ENCODE results near the gene SMAD5.

Gene SMAD5

DNA sequence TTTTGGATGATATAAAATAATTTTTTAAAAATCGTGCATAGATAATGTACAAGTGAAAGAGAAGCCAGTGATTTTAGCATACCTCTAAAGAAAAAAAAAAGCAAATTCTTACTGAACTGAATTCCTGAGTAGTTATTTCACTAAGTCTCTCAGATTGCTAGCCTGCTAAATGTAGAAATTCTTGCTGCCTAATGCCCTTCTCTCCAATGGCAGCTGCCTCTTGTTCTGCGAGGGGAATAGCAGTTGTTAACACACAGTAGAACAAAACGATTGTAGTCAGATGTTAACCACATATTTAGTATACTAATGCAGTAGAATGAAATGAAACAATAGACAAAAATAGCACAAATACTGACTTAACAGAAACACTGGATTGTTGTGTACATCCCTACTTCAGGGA is 26.8 kb downstream of the SMAD5 start:
- no peak for FAIRE-seq

DNA sequence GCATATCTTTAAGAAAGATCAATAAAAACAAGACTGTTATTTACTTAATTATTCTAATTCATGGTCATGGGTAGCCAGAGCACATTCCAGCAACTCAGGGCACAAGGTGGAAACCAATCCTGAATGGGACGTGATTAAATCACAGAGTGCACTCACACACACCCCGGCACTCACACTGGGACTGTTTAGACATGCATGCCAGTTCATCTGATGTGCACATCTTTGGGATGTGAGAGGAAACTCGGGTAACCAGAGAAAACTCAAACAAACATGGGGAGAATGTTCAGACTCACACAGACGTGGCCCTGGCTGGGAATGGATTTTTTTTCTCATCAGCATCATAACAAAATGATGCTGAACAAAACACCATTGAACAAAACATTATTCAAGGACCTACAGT is 29.4 kb downstream of the SMAD5 start:
- FAIRE-seq, result no peak

DNA sequence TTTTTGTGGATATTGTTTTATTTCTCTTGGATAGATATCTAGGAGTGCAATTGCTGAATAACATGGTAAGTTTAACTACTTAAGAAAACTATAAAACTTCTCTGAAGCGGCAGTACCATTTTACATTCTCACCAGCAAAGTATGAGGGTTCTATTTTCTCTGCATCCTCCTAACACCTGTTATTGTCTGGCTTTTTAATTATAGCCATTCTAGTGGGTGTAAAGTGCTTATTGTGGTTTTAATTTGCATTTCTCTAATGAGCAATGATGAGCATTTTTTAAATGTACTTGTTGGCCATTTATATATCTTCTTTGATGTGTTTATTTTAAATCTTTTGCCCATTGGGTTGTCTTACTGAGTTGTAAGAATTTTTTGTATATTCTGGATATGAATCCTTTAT is 31.6 kb downstream of the SMAD5 start:
- FAIRE-seq, result peak; percentile 72

DNA sequence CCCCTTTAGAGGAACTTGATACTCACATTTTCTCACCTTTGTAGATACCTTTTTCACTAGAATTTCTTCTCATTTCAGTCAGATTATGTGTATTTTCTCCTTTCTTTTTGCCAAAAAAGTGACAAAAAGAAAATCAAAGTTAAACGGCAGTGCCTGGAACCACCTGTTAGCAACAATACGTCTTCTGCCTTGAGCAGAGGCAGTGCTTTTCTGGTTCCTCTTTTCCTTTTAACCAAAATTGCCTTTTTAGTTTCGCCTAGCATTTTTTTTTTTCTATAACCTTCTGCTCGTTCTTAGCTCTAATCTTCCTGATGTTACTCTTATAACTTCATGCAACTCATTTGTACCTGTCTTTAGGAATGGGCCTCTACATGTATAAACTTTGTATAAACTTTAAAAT is 34.3 kb downstream of the SMAD5 start:
- FAIRE-seq, result no peak

DNA sequence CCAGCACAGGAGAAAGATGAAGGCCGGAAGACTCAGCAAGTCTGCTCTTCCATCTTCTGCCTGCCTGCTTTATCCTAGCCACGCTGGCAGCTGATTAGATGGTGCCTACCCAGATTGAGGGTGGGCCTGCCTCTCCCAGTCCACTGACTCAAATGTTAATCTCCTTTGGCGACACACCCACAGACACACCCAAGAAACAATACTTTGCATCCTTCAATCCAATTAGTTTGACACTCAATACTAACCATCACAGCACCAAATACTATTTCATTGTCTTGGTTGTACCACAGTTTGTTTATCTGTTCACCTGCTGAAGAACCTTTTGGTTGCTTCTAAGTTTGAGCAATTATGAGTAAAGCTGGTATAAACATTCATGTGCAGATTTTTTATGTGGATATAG is 36.6 kb downstream of the SMAD5 start:
- FAIRE-seq, result no peak

DNA sequence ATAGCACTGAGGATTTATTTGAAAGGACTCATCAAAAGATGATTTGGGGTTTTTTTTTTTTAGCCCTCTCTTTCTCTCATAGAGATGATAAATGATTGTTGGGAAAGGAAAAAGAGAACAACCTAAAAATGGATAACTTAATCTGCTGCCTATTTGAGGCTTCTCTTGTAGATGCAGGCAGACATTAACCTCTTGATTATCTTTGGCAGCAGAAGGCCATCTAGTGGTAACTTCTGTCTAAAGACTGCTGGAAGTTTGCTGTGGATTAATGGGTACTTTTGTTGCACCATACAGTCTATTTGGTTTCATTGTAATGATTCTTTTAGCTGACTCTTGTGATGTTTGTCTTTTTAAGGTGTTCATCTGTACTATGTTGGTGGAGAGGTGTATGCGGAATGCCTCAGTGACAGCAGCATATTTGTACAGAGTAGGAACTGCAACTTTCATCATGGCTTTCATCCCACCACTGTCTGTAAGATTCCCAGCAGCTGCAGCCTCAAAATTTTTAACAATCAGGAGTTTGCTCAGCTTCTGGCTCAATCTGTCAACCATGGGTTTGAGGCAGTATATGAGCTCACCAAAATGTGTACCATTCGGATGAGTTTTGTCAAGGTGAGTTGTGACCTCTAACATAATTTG is 41.5 kb downstream of the SMAD5 start:
- peak; percentile 96 for FAIRE-seq

DNA sequence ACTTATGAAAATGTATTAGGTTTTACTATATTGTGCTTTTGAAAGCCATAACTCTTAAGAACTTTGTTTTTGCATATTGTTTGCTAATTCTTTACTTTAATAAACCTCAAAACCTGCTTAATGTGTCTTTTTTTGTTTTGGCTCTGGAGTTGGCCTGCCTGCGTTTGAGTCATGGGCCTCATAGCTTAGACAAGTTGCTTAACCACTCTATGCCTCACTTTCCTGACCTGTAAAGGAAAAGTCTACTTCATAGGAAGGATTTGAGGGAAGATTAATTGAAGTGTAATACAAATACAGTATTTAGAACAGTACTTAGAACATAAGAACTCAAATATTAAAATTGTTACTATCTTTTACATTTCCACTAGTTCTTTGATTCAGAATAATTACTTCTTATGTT is 50.0 kb downstream of the SMAD5 start:
- FAIRE-seq, result no peak

DNA sequence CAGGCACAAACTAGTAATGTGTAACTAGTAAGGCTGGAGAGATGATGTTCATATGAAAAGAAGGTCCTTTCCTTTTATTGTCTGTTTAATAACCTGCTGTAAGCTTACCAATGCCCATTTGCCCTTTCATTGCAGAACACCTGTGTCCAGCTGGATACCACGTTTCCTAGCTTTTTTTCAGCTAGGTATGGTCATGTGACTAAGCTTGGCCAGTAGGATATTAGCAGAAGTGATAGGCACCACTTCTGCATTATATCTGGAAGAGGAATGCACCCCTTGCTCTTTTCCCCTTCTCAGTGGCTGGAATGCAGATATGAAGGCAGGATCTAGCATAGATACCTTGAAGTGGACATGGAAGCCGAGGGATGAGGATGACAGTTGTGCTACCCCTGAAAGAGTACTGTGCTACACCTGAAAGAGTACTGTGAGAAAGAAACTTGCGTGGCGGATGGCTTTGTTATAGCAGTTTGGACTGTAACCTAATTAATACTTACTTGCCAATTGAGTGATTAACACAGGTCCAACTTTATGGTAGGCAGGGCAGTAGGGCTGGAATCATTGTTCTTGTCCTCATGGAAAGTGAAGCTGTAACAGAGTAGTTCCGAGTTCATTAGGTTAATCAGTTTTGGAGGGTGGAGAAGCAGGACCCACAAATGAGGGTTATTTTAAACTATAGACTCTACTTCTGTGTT is 53.5 kb downstream of the SMAD5 start:
- no peak for FAIRE-seq

DNA sequence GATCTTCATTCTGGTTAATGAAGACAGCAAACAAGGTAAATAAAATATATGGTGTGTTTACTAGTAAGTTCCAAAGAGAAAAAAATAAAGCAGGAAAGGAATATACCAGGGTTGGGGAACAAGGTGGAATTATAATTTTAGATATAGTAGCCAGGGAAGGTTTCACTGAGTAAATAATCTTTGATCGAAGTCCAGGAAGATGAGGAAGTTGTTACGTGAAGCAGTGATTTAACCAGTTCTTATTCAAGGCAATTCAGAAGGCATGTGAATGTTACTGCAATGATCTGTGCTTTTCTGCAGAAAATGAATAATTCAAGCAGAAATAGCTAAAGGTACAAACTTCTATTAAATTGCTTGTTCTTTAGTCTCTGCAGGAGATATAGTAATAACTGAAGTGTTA is 54.2 kb downstream of the SMAD5 start:
- FAIRE-seq, result no peak

DNA sequence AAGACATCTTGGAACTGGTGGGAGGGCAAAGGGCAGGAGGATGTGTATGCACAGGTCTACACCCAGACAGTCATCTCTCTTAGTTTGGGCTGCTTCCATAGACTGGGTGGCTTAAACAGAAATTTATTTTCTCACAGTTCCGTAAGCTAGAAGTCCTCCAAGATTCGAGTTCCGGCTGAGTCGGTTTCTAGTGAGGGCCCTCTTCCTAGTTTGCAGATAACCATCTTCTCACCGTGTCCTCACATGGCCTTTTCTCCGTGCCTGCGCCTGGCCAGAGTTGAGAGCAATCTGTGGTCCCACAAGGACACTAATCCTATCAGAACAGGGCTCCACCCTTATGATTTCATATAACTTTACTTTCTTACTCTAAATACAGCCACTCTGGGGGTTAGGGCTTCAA is 56.2 kb downstream of the SMAD5 start:
- no peak for FAIRE-seq

DNA sequence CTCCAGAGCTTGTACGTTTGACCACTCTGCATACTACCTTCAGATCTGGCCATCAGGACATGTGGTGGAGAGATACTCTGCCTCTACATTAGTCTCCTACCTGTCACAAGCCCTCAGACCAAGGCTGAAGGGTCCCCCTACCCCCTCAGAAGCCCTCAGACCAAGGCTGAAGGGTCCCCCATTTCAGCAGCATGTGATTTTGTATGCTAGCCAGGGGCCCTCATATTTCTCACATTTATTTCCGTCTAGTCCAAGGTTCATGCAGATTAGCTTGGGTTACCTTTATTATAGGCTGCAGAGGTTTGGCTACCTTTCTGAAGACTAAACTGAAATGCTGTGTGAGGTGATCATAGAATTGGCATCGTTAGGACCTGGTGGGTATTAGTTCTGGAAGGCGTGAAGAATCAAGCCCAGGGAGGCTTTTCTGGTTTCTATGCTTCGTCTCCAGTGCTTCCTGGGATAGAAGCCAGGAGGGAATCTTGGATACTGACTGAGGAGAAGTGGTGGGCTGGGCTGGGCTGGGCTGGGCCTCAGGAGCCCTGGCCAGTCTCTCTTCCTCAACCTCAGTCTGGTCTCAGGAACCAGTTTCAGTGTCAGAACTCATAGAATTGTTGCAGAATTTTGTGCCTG is 57.6 kb downstream of the SMAD5 start:
- FAIRE-seq, result no peak

DNA sequence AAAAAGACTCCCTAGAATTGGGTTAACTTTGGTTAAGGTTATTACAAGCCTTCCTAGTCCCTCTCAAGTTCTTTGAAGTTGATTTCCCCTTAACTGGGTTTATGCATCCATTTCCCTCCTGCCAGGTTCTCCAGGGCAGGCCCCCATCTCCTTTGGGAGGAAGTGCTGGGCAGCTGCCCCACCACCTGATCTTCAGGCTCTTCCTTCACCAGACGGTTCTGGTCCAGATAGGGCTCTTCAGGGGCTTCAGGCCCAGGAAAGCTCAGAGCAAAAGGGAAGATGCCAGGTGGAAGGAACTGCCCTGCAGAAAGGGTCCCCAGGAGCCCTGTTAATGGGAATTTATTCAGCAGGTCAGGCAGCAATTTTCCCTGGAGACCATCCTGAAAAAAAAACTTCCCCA is 58.3 kb downstream of the SMAD5 start:
- FAIRE-seq, result no peak

DNA sequence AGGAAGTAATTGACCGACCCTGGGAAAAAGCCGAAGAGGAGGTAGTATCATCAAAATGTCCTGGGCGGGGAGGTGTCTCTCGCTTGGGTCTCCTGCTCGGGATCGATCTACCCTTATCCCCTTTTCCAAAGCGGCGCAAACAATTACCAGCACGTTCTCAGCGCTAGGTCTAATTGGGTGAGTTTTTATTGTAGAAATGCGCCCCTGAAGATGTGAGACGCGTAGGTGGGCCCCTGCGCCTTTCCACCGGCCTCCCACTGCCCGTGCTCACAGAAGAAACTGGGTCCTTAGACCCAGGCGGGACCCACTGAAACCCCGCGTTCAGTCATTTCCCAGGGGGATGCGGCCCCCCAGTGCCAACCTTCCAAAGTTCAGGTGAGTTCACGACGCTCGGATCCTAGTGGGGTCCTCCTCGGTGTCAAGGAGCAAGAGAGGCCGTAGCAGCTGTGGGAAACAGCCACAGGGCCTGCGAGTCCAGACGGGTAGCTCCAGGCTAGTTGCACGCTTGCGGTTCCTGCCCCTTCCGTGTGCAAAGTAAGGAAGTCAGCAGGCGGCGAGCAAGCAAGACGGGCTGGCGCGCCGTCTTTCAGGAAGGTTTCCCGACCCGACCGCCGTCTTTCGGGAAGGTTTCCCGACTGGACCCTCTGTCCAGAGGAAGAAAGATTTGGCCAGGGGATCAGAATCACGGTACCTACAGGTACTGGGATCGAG is 58.8 kb downstream of the SMAD5 start:
- FAIRE-seq, result no peak

DNA sequence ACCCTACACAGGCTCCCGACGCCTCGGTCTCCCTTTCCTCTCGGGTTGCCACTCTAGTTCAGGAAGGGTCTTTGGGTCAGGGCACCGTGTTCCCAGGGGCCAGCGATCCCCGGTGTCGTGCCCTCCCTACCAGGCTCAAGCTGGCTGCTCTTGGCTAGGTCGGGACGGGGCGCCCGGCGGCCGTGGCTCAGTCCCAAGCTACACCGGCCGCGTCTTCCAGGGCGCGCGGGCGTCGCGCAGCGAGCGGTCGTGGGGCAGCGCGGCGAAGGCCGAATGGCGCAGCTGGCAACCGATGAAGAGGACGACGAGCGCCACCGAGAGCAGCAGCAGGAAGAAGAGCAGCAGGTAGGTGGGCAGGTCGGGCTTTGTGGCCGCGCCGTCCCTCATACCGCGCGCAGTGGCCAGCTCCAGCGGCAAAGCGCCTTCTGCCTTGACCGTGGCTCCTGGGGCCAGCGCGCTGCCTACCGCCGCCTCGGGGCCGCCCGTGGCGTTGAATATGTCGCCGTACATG is 59.4 kb downstream of the SMAD5 start:
- FAIRE-seq, result no peak

DNA sequence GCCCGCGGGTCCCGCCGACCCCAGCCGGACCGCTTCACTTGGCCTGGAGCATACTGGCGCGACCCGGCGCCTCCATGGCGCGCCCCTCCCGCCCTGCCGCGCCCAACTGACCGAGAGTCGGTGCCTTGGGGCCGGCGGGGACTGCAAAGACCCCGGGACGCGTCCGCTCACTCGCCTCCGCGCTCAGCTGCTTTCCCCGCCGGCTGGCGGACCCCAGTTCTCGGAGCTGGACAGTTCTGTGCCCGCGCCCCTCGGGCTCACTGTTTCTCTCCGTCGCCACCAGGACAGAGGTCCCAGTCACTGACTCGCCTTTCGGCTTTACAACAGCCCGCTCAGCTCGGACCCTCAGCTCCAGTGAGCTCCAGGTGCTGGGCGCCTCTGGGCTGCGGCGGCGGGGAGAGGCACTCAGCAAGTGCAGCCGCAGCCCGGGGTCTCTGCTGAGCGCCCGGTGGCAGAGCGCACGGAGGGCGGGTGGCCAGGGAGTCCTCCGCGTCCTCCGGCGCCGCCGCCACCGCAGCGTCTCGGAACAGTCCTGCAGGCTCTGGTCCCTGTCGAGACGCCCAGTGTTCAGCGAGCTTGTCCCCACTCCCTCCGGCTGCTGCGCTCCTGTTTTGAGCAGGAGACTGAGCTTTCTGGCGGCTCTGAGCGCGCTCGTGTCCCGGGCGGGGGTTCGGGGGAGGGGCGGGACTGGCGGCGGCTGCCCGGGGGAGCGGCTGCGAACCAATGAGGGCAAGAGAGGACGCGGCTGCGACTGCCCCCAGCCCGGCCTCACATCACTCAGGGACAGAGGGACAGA is 60.1 kb downstream of the SMAD5 start, which contains the start of gene SMIM32:
SMIM32 (minus strand) TSS at position 637 of the 796 bp plus-strand sequence. CDS start 638 bp downstream, outside the sequence.
- no peak for FAIRE-seq

DNA sequence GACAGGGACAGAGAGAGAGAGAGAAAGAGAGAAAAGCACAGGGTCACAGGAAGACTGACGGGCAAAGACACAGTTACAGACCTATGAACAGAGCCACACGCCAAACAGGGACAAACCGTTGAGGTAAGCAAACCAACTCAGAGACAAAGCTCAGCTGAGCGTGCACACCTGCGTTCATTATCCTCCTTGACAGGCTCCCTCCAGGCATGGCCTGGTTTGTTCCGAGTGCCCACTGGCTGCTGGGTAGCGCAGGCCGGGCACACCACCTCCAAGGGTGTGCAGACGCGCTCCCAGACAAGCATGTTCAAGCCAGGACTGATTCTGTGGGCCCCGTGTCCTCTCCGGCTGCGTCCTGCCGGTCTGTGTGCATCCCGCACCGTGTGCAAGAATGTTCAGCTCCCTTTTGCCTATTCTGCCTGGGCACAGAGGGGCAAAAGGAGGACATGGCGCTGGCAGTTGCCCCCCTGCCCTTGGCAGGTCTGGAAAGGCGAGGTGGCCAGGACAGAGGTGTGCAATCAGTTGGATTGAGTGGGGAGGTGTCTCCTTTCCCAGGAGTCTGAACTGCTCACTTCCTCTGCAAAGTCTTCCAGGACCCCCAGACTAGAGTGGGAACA is 60.8 kb downstream of the SMAD5 start:
- no peak for FAIRE-seq

DNA sequence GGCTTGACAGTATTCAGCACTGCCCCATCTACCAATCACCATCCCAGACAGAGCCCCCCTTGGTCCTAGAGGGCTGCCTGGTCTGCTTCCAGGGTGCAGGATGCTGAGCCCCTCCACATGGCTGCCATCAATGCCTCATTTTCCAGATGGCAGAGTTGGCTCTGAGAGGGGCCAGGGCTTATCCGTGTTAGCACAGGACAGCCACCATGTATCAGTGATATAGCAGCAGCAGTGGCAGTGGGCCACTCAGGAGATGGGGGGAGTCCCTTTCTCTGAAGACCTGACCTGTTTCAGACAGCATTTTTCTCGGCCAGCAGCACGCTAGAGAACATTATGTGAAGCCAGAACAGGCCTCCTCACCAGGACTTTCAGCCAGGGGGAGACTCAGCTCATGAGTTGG is 61.9 kb downstream of the SMAD5 start:
- no peak for FAIRE-seq

DNA sequence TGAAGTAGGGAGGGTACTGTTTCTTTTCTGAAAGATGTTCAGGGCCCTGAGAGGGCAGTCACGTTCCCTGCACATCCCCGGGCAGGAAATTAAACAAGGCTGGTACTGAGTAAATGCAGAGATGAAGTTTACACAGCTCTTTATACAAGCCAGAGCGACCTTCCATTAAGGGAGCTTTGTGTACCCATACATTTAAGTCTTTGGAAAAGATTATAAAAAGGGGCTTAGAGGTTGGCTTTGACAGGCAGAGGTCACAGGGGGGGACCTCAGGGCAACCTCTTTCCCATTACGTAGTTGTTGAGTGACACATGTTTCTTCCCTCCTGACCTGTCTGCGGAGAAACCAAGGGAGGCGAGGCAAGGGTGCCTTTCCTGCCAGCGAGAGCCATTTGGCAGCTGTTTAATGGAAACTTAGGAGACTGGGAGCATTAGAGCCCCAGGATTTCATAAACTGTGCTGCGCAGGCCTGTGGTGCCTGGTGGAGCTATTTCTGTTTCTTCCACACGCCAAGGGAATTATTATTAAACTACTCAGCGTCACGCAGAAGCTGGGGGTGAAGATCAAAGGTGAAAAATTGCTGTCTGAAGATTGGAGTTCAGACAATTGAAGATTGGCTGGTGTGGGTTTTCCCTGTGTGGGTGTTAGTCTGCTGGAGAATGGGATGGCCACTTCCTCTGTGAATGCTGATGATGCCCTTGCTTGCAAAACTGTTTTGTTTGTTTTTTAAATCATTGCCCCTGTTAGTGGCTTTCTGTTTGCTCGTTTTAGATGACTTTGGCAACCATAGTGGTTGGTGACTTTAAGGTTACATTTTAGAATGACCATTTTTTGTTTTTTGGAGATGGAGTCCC is 63.6 kb downstream of the SMAD5 start:
- FAIRE-seq, result peak; percentile 60

DNA sequence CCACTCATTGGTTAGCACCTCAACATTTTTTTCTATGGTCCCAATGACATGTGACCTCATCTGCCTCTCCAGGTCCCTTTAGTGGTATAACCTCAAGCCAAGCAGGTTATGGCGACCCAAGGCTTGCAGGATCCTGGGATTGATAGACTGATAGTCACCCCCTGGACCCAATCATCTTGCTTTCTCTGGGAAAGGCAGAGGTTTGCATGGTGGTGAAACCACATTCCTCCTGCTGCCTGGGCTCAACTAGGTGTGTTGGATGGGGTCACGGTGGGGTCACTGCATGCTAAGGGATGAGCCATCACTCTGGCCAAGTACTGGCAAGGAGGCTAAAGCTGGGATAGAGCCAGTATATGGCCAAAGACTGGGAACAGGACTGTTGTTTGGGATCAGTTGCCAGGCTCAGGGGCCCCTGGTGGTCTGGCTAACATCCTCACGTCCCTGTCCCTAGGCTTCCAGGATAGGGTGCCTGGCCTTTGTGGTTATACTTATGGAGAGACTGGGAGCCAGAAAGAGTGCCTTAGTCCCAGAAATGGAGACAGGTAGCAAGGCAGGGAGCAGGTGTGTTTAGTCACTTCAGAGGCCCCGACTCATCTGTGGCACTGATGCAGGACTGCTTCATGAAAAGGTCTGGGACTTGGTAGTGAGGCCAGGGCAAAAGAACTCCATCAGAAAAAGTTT is 65.0 kb downstream of the SMAD5 start:
- FAIRE-seq, result no peak

DNA sequence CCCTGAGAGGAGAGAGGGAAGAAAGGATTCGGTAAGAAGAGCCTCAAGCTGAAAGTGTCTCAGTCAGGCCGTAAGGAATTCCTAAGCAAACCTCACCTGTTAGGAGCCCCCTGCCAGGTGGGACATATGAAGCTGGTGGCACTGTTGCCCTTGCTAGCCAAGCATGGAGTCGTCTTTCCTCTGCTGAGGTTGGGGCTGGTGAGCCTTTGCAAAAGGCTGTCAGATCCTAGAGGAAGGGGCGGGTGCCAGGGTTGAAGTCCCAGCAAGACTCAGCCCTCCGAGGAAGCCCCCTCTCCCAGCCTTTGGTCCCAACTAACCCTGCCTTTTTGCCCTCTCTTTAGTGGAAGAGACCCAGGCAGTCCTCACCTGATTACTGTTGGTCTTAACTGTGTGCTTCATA is 65.8 kb downstream of the SMAD5 start:
- FAIRE-seq, result no peak

DNA sequence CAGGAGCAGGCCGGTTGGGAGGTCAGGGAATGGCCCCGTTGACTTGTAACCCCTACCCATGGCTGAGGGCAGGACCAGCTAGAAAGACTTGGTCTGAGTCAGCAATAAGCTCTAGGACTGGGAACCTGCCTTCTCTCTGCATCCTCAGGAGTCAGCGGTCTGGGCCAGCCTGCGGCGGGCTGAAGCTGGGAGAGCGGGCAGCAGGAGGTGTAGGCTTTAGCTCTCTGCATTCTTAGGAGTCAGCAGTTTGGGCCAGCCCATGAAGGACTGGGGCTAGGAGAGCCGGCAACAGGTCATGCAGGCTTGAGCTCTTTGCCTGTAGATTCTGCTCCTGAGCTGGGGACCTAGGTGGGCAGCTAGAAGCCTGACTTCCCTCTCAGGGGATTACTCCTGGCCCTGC is 66.8 kb downstream of the SMAD5 start:
- FAIRE-seq, result no peak

All from islet of Langerhans (tissue), 1 donor.